Activated CD4-positive, alpha-beta T cell treated with anti-CD3 and anti-CD28 coated beads, Interleukin-2, amount 10 ng/mL, durations not matched to agents 24 days and 14 days (primary cell): ENCODE measurements around the gene DTYMK. TPM values are rescaled to one million over a fixed set of nuclear protein-coding genes. Genes with fewer than 3 reads are reported as not detected.

ENCODE experiments used
- DNase-seq: peaks from one replicate; pipeline ENCODE4 v3.0.0; 2022
- H3K27ac Mint-ChIP-seq: one replicate; pipeline ENCODE4 v1.8.0; 2022; ENCODE audit warnings: mild to moderate bottlenecking, mixed read lengths
- H3K27me3 Mint-ChIP-seq: one replicate; pipeline ENCODE4 v1.8.0; 2022; ENCODE audit warnings: mixed read lengths
- H3K36me3 Mint-ChIP-seq: one replicate; pipeline ENCODE4 v1.8.0; 2022; ENCODE audit warnings: low read depth, mild to moderate bottlenecking, mixed read lengths
- H3K4me1 Mint-ChIP-seq: one replicate; pipeline ENCODE4 v1.8.0; 2021; ENCODE audit warnings: mixed read lengths
- H3K4me3 Mint-ChIP-seq: one replicate; pipeline ENCODE4 v1.8.0; 2022; ENCODE audit warnings: mild to moderate bottlenecking, moderate library complexity, mixed read lengths
- H3K9me3 Mint-ChIP-seq: one replicate; pipeline ENCODE4 v1.8.0; 2021; ENCODE audit warnings: mixed read lengths
- intact Hi-C: fragments of 100-400 bp; cut with micrococcal nuclease; formaldehyde crosslinking; loops from one replicate; pipeline ENCODE4 v1.15.1; 2023
- total RNA-seq: library from RNA; stranded (reverse); gene quantifications from 2 replicates; pipeline ENCODE4 v1.2.3, GENCODE V29; 2022

Gene DTYMK
- total RNA-seq, 1 donor from 2014 or later, result 110 TPM

- no peak for DNase-seq
- no peak overlapping the region for H3K27ac Mint-ChIP-seq
- H3K4me1 Mint-ChIP-seq, result peaks cover 7% of the 10 kb centered on the region
- intact Hi-C loops, result no loop called here
- H3K9me3 Mint-ChIP-seq, result no peaks in the 10 kb centered on the region
- no peaks in the 10 kb centered on the region for H3K27me3 Mint-ChIP-seq
- no peak overlapping the region for H3K4me3 Mint-ChIP-seq
- H3K36me3 Mint-ChIP-seq, result peaks cover 40% of the 10 kb centered on the region
Measured at GRCh38 chr2:241724975-241725870, 38.6 kb upstream of the DTYMK start.

GRCh38 chr2:241724259-241724974 is 37.8 kb upstream of the DTYMK start:
- intact Hi-C loops, result no loop called here
- H3K4me3 Mint-ChIP-seq, result no peak overlapping the region
- peaks cover 46% of the 10 kb centered on the region for H3K36me3 Mint-ChIP-seq

GRCh38 chr2:241722896-241723454 is 36.4 kb upstream of the DTYMK start:
- H3K27me3 Mint-ChIP-seq, result no peaks in the 10 kb centered on the region
- DNase-seq, result peak; percentile 51
- H3K9me3 Mint-ChIP-seq, result no peaks in the 10 kb centered on the region
- no peak overlapping the region for H3K4me3 Mint-ChIP-seq
- H3K36me3 Mint-ChIP-seq, result peaks cover 48% of the 10 kb centered on the region
- no peaks in the 10 kb centered on the region for H3K4me1 Mint-ChIP-seq
- no peak overlapping the region for H3K27ac Mint-ChIP-seq
- intact Hi-C loops, result no loop called here

More at GRCh38 chr2:241724259-241724974, 37.8 kb upstream of the DTYMK start:
- no peak overlapping the region for H3K27ac Mint-ChIP-seq
- no peaks in the 10 kb centered on the region for H3K27me3 Mint-ChIP-seq
- H3K4me1 Mint-ChIP-seq, result peaks cover 2% of the 10 kb centered on the region
- DNase-seq, result peak; percentile 59
- no peaks in the 10 kb centered on the region for H3K9me3 Mint-ChIP-seq

GRCh38 chr2:241721852-241722251 is 35.2 kb upstream of the DTYMK start:
- no peak for DNase-seq
- H3K4me3 Mint-ChIP-seq, result no peak overlapping the region
- H3K9me3 Mint-ChIP-seq, result no peaks in the 10 kb centered on the region

GRCh38 chr2:241720560-241720959 is 33.9 kb upstream of the DTYMK start:
- Mint-ChIP-seq H3K27me3 (no peaks in the 10 kb centered on the region), H3K9me3 (no peaks in the 10 kb centered on the region), H3K36me3 (peaks cover 56% of the 10 kb centered on the region), H3K4me3 (no peak overlapping the region), H3K4me1 (no peaks in the 10 kb centered on the region), H3K27ac (no peak overlapping the region)
- no peak for DNase-seq
- intact Hi-C loops, result no loop called here

More at GRCh38 chr2:241721852-241722251, 35.2 kb upstream of the DTYMK start:
- no peaks in the 10 kb centered on the region for H3K27me3 Mint-ChIP-seq
- intact Hi-C loops, result no loop called here
- no peak overlapping the region for H3K27ac Mint-ChIP-seq
- no peaks in the 10 kb centered on the region for H3K4me1 Mint-ChIP-seq
- peaks cover 53% of the 10 kb centered on the region for H3K36me3 Mint-ChIP-seq

GRCh38 chr2:241720099-241720498 is 33.5 kb upstream of the DTYMK start:
- no peak for DNase-seq
- intact Hi-C loops, result no loop called here
- H3K27ac Mint-ChIP-seq, result no peak overlapping the region
- H3K27me3 Mint-ChIP-seq, result no peaks in the 10 kb centered on the region
- no peaks in the 10 kb centered on the region for H3K4me1 Mint-ChIP-seq
- no peak overlapping the region for H3K4me3 Mint-ChIP-seq
- peaks cover 56% of the 10 kb centered on the region for H3K36me3 Mint-ChIP-seq
- no peaks in the 10 kb centered on the region for H3K9me3 Mint-ChIP-seq

- Mint-ChIP-seq H3K4me1 (no peaks in the 10 kb centered on the region), H3K9me3 (no peaks in the 10 kb centered on the region), H3K36me3 (peaks cover 60% of the 10 kb centered on the region), H3K27ac (no peak overlapping the region), H3K27me3 (no peaks in the 10 kb centered on the region), H3K4me3 (no peak overlapping the region)
- intact Hi-C loops, result no loop called here
- no peak for DNase-seq
Measured at GRCh38 chr2:241719093-241719492, 32.5 kb upstream of the DTYMK start.

GRCh38 chr2:241708879-241709278 is 22.3 kb upstream of the DTYMK start:
- intact Hi-C loops, result no loop called here
- Mint-ChIP-seq H3K27me3 (no peaks in the 10 kb centered on the region), H3K4me3 (no peak overlapping the region), H3K36me3 (peaks cover 67% of the 10 kb centered on the region), H3K27ac (no peak overlapping the region), H3K4me1 (no peaks in the 10 kb centered on the region), H3K9me3 (no peaks in the 10 kb centered on the region)
- no peak for DNase-seq

- no peaks in the 10 kb centered on the region for H3K27me3 Mint-ChIP-seq
- H3K9me3 Mint-ChIP-seq, result no peaks in the 10 kb centered on the region
- H3K4me1 Mint-ChIP-seq, result peaks cover 5% of the 10 kb centered on the region
- H3K36me3 Mint-ChIP-seq, result peaks cover 60% of the 10 kb centered on the region
- no peak overlapping the region for H3K4me3 Mint-ChIP-seq
- intact Hi-C loops, result no loop called here
- no peak overlapping the region for H3K27ac Mint-ChIP-seq
- DNase-seq, result no peak
Measured at GRCh38 chr2:241706537-241706936, 19.9 kb upstream of the DTYMK start.

- Mint-ChIP-seq H3K27me3 (no peaks in the 10 kb centered on the region), H3K27ac (peak overlapping the region; percentile 79), H3K4me1 (peaks cover 13% of the 10 kb centered on the region), H3K36me3 (peaks cover 43% of the 10 kb centered on the region), H3K9me3 (no peaks in the 10 kb centered on the region), H3K4me3 (peak overlapping the region; percentile 91)
- DNase-seq, result no peak
- intact Hi-C loops, result loop anchor here (5.0 kb wide), 1 partner anchor 159 kb away; no protein-coding TSS in a partner anchor
Measured at GRCh38 chr2:241703032-241703604, 16.5 kb upstream of the DTYMK start.

GRCh38 chr2:241702155-241703031 is 15.8 kb upstream of the DTYMK start:
- intact Hi-C loops, result loop anchor here (1.0 to 5.0 kb wide), 4 partner anchors 16 to 179 kb away; partner anchors contain the start of genes D2HGDH and DTYMK

GRCh38 chr2:241701399-241702154 is 15.0 kb upstream of the DTYMK start, which contains the start of gene ING5:
Gene ING5, plus strand, starts transcription at chr2:241702039. Its CDS starts 27 bp downstream, at chr2:241702066.
- intact Hi-C loops, result loop anchor here (1.0 to 5.0 kb wide), 7 partner anchors 15 to 386 kb away; partner anchors contain the start of genes ATG4B, D2HGDH, DTYMK and FARP2
- peak; percentile 99 for DNase-seq
- Mint-ChIP-seq H3K36me3 (peaks cover 28% of the 10 kb centered on the region), H3K9me3 (no peaks in the 10 kb centered on the region), H3K27me3 (no peaks in the 10 kb centered on the region), H3K4me3 (peak within 1 kb of the TSS; percentile 92), H3K4me1 (peaks cover 15% of the 10 kb centered on the region), H3K27ac (peak within 1 kb of the TSS; percentile 91)

More at GRCh38 chr2:241702155-241703031, 15.8 kb upstream of the DTYMK start:
- H3K4me1 Mint-ChIP-seq, result peaks cover 15% of the 10 kb centered on the region
- peak; percentile 95 for DNase-seq
- no peaks in the 10 kb centered on the region for H3K27me3 Mint-ChIP-seq
- peaks cover 36% of the 10 kb centered on the region for H3K36me3 Mint-ChIP-seq
- peak overlapping the region; percentile 91 for H3K4me3 Mint-ChIP-seq
- peak overlapping the region; percentile 79 for H3K27ac Mint-ChIP-seq
- H3K9me3 Mint-ChIP-seq, result no peaks in the 10 kb centered on the region
